HL-60 (cell line): ENCODE results near the gene TMEM60.

Experiments used
- DNase-seq, 2 experiments: peaks; one replicate each; pipeline ENCODE4 v3.0.0-alpha.2; 2010 to 2020; ENCODE audit warnings: low read depth in 1 of 2, low spot score in 1 of 2
- H3K27ac ChIP-seq: fragments of 250-450 bp; sonication (Bioruptor Pico); replicated peaks from 2 replicates; pipeline ENCODE4 v1.5.1; 2020; ENCODE audit warnings: mild to moderate bottlenecking, moderate library complexity
- H3K27me3 ChIP-seq: fragments of 250-450 bp; sonication (Bioruptor Pico); 2 replicates; pipeline ENCODE4 v1.5.1; 2021; ENCODE audit warnings: mild to moderate bottlenecking, moderate library complexity; ENCODE audit not compliant: insufficient read depth, poor library complexity, severe bottlenecking
- H3K4me3 ChIP-seq: replicated peaks from 2 replicates; pipeline ENCODE4 v1.5.1; 2011; ENCODE audit warnings: mild to moderate bottlenecking, control low read depth, low read length; ENCODE audit not compliant: insufficient read depth
- CTCF ChIP-seq: IDR thresholded peaks from one replicate; pipeline ENCODE4 v1.5.1; 2011; ENCODE audit warnings: low read length, control low read depth, inconsistent platforms; ENCODE audit not compliant: insufficient read depth
- GABPA ChIP-seq: IDR thresholded peaks from 2 replicates; pipeline ENCODE4 v1.6.1; 2012; ENCODE audit warnings: low read depth
- POLR2AphosphoS5 ChIP-seq: IDR thresholded peaks from 2 replicates; pipeline ENCODE4 v1.6.1; 2012; ENCODE audit warnings: low read depth
- REST ChIP-seq: IDR thresholded peaks from 2 replicates; pipeline ENCODE4 v1.6.1; 2012; ENCODE audit warnings: low read depth; ENCODE audit not compliant: insufficient replicate concordance
- SPI1 ChIP-seq: IDR thresholded peaks from 2 replicates; pipeline ENCODE4 v1.6.1; 2012; ENCODE audit warnings: low read depth, mild to moderate bottlenecking, borderline replicate concordance

The TMEM60 gene

GRCh38 chr7:77799078-77799964 lies 1.1 kb upstream of the TMEM60 start:
- Histone ChIP-seq H3K27ac (peak overlapping the region; percentile 80), H3K27me3 (no peaks in the 10 kb centered on the region), H3K4me3 (peak overlapping the region; percentile 99)
- TF ChIP-seq SPI1, result peak; percentile 87
- TF ChIP-seq POLR2AphosphoS5, result no peak
- peak; percentile 36 to 61 for DNase-seq

- Histone ChIP-seq H3K27ac (peak overlapping the region; percentile 80), H3K4me3 (peak overlapping the region; percentile 99), H3K27me3 (no peaks in the 10 kb centered on the region)
- no peak for DNase-seq
- no peak for TF ChIP-seq CTCF
- TF ChIP-seq POLR2AphosphoS5, result no peak; the same call in 1 of the 2 replicates
- TF ChIP-seq REST, result no peak
- no peak for TF ChIP-seq GABPA
- no peak for TF ChIP-seq SPI1
Observed at GRCh38 chr7:77797734-77798393, 370 bp downstream of the TMEM60 start.

- no peak for DNase-seq
- Histone ChIP-seq H3K27ac (peak overlapping the region; percentile 80), H3K4me3 (peak overlapping the region; percentile 99)
Observed at GRCh38 chr7:77796960-77797359, 1.3 kb downstream of the TMEM60 start.

More at GRCh38 chr7:77796960-77797359, 1.3 kb downstream of the TMEM60 start:
- TF ChIP-seq POLR2AphosphoS5 (no peak), GABPA (no peak), SPI1 (no peak), CTCF (no peak), REST (no peak)
- no peaks in the 10 kb centered on the region for H3K27me3 ChIP-seq
